ENCODE measurements around the gene RBP2. TPM values are rescaled to one million over a fixed set of nuclear protein-coding genes. Genes with fewer than 3 reads are reported as not detected.

The RBP2 gene
- total RNA-seq, 4 donors from 2014 or later, result not detected

DNA sequence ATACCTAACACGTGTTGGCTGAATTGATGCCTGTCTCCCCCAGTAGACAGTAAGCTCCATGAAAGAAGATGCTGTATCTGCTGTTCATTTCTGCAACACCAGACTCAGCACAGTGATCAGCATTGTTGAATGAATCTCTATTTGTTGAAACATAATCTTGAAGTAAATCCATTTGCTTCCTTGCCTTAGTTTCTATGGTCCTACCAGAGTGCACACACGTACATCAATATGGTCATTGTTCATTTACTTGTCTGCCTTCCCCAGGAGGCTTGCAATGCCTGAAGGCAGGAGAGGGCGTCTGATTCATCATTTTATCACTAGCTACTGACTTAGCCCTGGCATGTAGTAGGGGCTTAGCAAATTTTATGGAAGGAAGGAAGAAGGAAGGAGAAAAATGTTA lies 19.2 kb downstream of the RBP2 start:
- Histone ChIP-seq H3K27me3 (no peaks in the 10 kb centered on the region), H3K36me3 (no peaks in the 10 kb centered on the region), H3K27ac (no peak overlapping the region), H3K4me1 (no peaks in the 10 kb centered on the region), H3K4me3 (no peak overlapping the region), H3K9me3 (no peaks in the 10 kb centered on the region)
- 54% methylated on average over 3 of the region's 3 CpGs; no CpG with 5 or more reads in 1 of the 2 donors for WGBS, 2 donors (ENCODE audit: low coverage in 1 of 2)
- TF ChIP-seq EP300 (IDR thresholded peaks at IDR 0.05), result no peak
- no peak for TF ChIP-seq POLR2AphosphoS5 (IDR thresholded peaks at IDR 0.05)
- TF ChIP-seq POLR2A (IDR thresholded peaks at IDR 0.05), result no peak
- no peak for TF ChIP-seq CTCF (IDR thresholded peaks at IDR 0.05)
- ATAC-seq, result no peak

GRCh38 chr3:139456386-139456785 lies 19.9 kb downstream of the RBP2 start:
- no peak overlapping the region for H3K4me3 ChIP-seq
- no peak for ATAC-seq
- no peaks in the 10 kb centered on the region for H3K4me1 ChIP-seq
- no peaks in the 10 kb centered on the region for H3K9me3 ChIP-seq
- H3K27ac ChIP-seq, result no peak overlapping the region
- WGBS, 2 donors (ENCODE audit: low coverage in 1 of 2), result 70 to 80% methylated on average over 3 to 4 of the region's 4 CpGs
- H3K27me3 ChIP-seq, result no peaks in the 10 kb centered on the region
- no peaks in the 10 kb centered on the region for H3K36me3 ChIP-seq
- TF ChIP-seq EP300 (IDR thresholded peaks at IDR 0.05), result no peak
- no peak for TF ChIP-seq CTCF (IDR thresholded peaks at IDR 0.05)
- no peak for TF ChIP-seq POLR2AphosphoS5 (IDR thresholded peaks at IDR 0.05)
- no peak for TF ChIP-seq POLR2A (IDR thresholded peaks at IDR 0.05)

DNA sequence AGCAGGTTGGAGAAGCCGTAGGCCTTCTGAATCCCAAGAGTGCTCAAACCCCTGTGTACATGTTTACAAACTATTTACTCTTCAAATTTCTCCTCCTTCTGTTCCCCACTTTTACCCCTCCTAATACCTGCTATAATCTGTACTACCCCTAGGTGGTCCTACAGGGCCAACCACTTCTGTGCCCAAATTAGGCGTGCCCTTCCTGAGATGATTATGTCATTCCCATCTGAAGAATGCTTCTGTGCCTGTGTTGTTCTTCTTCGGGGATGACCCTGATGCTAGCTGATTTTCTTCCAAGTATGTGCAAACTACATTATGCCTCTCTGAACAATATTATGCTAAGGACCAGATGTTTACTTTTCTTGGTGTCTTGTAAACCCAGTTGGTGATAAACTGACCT lies 20.5 kb downstream of the RBP2 start:
- ATAC-seq, result no peak

DNA sequence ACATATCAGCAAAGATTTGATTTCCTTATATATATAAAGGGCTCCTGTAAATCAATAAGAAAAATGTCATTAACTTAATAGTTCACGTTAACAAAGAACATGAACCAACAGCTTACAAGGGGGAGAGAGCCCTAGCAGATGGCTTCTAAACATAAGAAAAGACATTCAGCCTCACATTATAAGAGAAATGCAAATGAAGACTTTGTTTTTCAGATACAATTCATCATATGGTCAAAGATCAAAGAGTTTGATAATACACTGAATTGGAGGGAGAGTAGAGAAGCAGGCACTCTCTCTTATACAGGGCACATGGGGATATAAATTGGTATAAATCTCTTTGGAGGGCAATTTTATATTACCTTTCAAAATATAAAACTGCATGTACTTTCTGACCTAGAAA lies 21.1 kb downstream of the RBP2 start:
- H3K4me1 ChIP-seq, result no peaks in the 10 kb centered on the region
- no peak overlapping the region for H3K4me3 ChIP-seq
- H3K27me3 ChIP-seq, result no peaks in the 10 kb centered on the region
- H3K9me3 ChIP-seq, result no peaks in the 10 kb centered on the region
- H3K36me3 ChIP-seq, result no peaks in the 10 kb centered on the region
- WGBS, 2 donors (ENCODE audit: low coverage in 1 of 2), result 83 to 88% methylated on average over 1 of the region's 1 CpG
- no peak for TF ChIP-seq POLR2A (IDR thresholded peaks at IDR 0.05)
- no peak for ATAC-seq
- no peak overlapping the region for H3K27ac ChIP-seq

More for the DNA sequence above, 20.5 kb downstream of the RBP2 start:
- 49 to 64% methylated on average over 2 to 3 of the region's 3 CpGs for WGBS, 2 donors (ENCODE audit: low coverage in 1 of 2)
- Histone ChIP-seq H3K4me3 (no peak overlapping the region), H3K27ac (no peak overlapping the region), H3K9me3 (no peaks in the 10 kb centered on the region), H3K27me3 (no peaks in the 10 kb centered on the region), H3K4me1 (no peaks in the 10 kb centered on the region), H3K36me3 (no peaks in the 10 kb centered on the region)
- TF ChIP-seq EP300 (IDR thresholded peaks at IDR 0.05) (no peak), POLR2A (IDR thresholded peaks at IDR 0.05) (no peak), CTCF (IDR thresholded peaks at IDR 0.05) (no peak), POLR2AphosphoS5 (IDR thresholded peaks at IDR 0.05) (no peak)

- TF ChIP-seq POLR2AphosphoS5 (IDR thresholded peaks at IDR 0.05) (no peak), EP300 (IDR thresholded peaks at IDR 0.05) (no peak), CTCF (IDR thresholded peaks at IDR 0.05) (no peak), POLR2A (IDR thresholded peaks at IDR 0.05) (no peak)
- Histone ChIP-seq H3K36me3 (peaks cover 0 to 2% of the 10 kb centered on the region in 2 donors), H3K4me3 (no peak overlapping the region), H3K27ac (no peak overlapping the region), H3K4me1 (no peaks in the 10 kb centered on the region), H3K9me3 (no peaks in the 10 kb centered on the region), H3K27me3 (no peaks in the 10 kb centered on the region)
- ATAC-seq, result no peak
- no CpG with 5 or more reads among the region's 2 CpGs for WGBS, 2 donors (ENCODE audit: low coverage in 1 of 2)
Measured at GRCh38 chr3:139454346-139454745, 22.0 kb downstream of the RBP2 start.
